ENCODE results near the gene ABI3. TPM values are rescaled to one million over a fixed set of nuclear protein-coding genes. Genes with fewer than 3 reads are reported as not detected.

The ABI3 gene
- total and polyA plus RNA-seq, 9 of the 15 experiments (the other 6 are each of a cell fraction or from before 2014, with no cell fraction given): not detected

- peak; percentile 24 for TF ChIP-seq RBBP5 (IDR thresholded peaks at IDR 0.05; ENCODE audit: borderline replicate concordance, insufficient read depth, low read length, poor library complexity, severe bottlenecking)
- no peak for TF ChIP-seq RFX7 (CRISPR knock-in tag; IDR thresholded peaks at IDR 0.05)
- no peak for TF ChIP-seq HMBOX1 (IDR thresholded peaks at IDR 0.05)
- no peak for TF ChIP-seq TAF7 (tag; IDR thresholded peaks at IDR 0.05)
- peak; percentile 86 for TF ChIP-seq MIER1 (IDR thresholded peaks at IDR 0.05; ENCODE audit: low read depth)
- no peak for TF ChIP-seq ZNF57 (CRISPR knock-in tag; IDR thresholded peaks at IDR 0.05)
- TF ChIP-seq CHCHD3 (CRISPR knock-in tag; IDR thresholded peaks at IDR 0.05): no peak
- no peak for TF ChIP-seq ZNF239 (CRISPR knock-in tag; IDR thresholded peaks at IDR 0.05)
- peak in 1 of 2 experiments; percentile 21; a peak in 2 of 4 replicates for TF ChIP-seq TRIM24 (IDR thresholded peaks at IDR 0.05)
- TF ChIP-seq GMEB1 (CRISPR knock-in tag; IDR thresholded peaks at IDR 0.05): no peak
- TF ChIP-seq ZFX (CRISPR knock-in tag; IDR thresholded peaks at IDR 0.05): no peak
- TF ChIP-seq IFI16 (CRISPR knock-in tag; IDR thresholded peaks at IDR 0.05): no peak
- TF ChIP-seq U2AF2 (optimal IDR thresholded peaks at IDR 0.05; ENCODE audit: low read depth, low read length): no peak
- no peak for TF ChIP-seq CREB5 (CRISPR knock-in tag; IDR thresholded peaks at IDR 0.05)
- TF ChIP-seq ZNF583 (CRISPR knock-in tag; IDR thresholded peaks at IDR 0.05): no peak
- TF ChIP-seq ZBTB26 (CRISPR knock-in tag; IDR thresholded peaks at IDR 0.05): 0 out of 2 replicates have a peak, but pooled peaks have one; percentile 17
- TF ChIP-seq ZNF316 (IDR thresholded peaks at IDR 0.05): no peak
- no peak for TF ChIP-seq ZNF280B (CRISPR knock-in tag; IDR thresholded peaks at IDR 0.05)
- TF ChIP-seq PHB (CRISPR knock-in tag; IDR thresholded peaks at IDR 0.05): no peak
- no peak for TF ChIP-seq CEBPB (tag; IDR thresholded peaks at IDR 0.05)
- no peak for TF ChIP-seq HES1 (IDR thresholded peaks at IDR 0.05; ENCODE audit: low read depth)
- no peak for TF ChIP-seq JUND (IDR thresholded peaks at IDR 0.05; ENCODE audit: borderline replicate concordance, low read depth, low read length)
- no peak for TF ChIP-seq JUND (tag; IDR thresholded peaks at IDR 0.05; ENCODE audit: borderline replicate concordance, low read depth, low read length)
Observed at GRCh38 chr17:49193513-49194296, 16.8 kb upstream of the ABI3 start (continued).

Data from K562 (cell line).